IMR-90 (cell line): Measurements from ENCODE around the gene OR4D5.

ENCODE experiments used
- POLR2A ChIP-seq: IDR thresholded peaks from 2 replicates; pipeline ENCODE4 v1.6.1; 2012; ENCODE audit warnings: mild to moderate bottlenecking, low read depth, low read length
- RCOR1 ChIP-seq: IDR thresholded peaks from 2 replicates; pipeline ENCODE4 v1.6.1; 2012; ENCODE audit warnings: mild to moderate bottlenecking, low read length, improper control_type of control experiment; ENCODE audit not compliant: insufficient replicate concordance
- TF ChIP-seq, protein P1 (sequence below): conservative IDR thresholded peaks from 2 replicates; pipeline ENCODE4 v1.5.1; 2012; ENCODE audit warnings: mild to moderate bottlenecking, low read depth, low read length, improper control_type of control experiment
- TF ChIP-seq, protein P2 (sequence below): fragments of 150-350 bp; IDR thresholded peaks from 2 replicates; pipeline ENCODE4 v1.6.1; 2016; ENCODE audit warnings: low read depth, mild to moderate bottlenecking, low read length, moderate library complexity, borderline replicate concordance

DNA sequence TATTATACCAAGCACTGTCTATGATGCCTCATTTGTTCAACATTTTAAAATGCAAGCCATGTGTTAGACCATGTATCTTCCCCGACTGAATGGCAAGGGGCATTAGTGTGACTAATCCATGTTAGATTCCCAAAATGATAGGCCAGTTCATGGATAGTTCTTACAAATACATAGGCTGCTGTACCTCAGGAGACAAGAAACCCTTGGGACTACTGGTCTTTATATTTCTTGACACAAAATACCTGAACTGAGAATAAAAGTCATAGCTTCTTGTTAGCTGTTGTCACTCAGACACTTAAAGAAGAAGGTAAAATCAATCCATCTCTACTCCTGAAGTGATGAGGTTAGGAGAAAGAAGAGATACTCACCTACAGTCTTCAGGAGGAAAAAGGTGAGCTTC, 37.5 kb upstream of the OR4D5 start, which contains the start of gene OR8D4:
- TF ChIP-seq POLR2A (no peak), RCOR1 (no peak)
- TF ChIP-seq, protein P1, sequence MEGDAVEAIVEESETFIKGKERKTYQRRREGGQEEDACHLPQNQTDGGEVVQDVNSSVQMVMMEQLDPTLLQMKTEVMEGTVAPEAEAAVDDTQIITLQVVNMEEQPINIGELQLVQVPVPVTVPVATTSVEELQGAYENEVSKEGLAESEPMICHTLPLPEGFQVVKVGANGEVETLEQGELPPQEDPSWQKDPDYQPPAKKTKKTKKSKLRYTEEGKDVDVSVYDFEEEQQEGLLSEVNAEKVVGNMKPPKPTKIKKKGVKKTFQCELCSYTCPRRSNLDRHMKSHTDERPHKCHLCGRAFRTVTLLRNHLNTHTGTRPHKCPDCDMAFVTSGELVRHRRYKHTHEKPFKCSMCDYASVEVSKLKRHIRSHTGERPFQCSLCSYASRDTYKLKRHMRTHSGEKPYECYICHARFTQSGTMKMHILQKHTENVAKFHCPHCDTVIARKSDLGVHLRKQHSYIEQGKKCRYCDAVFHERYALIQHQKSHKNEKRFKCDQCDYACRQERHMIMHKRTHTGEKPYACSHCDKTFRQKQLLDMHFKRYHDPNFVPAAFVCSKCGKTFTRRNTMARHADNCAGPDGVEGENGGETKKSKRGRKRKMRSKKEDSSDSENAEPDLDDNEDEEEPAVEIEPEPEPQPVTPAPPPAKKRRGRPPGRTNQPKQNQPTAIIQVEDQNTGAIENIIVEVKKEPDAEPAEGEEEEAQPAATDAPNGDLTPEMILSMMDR = no peak
- TF ChIP-seq, protein P2, sequence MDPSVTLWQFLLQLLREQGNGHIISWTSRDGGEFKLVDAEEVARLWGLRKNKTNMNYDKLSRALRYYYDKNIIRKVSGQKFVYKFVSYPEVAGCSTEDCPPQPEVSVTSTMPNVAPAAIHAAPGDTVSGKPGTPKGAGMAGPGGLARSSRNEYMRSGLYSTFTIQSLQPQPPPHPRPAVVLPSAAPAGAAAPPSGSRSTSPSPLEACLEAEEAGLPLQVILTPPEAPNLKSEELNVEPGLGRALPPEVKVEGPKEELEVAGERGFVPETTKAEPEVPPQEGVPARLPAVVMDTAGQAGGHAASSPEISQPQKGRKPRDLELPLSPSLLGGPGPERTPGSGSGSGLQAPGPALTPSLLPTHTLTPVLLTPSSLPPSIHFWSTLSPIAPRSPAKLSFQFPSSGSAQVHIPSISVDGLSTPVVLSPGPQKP = no peak
